Epithelial cell of esophagus (primary cell): ENCODE measurements around the gene POC1A.

Source experiments
- DNase-seq: peaks from one replicate; pipeline ENCODE4 v3.0.0; 2010; ENCODE audit warnings: low read depth
- H3K4me3 ChIP-seq: 2 replicates; pipeline ENCODE4 v1.5.1; 2011; ENCODE audit warnings: mild to moderate bottlenecking, low read length, control low read depth
- CTCF ChIP-seq: IDR thresholded peaks from 2 replicates; pipeline ENCODE4 v1.5.1; 2011; ENCODE audit warnings: low read depth, mild to moderate bottlenecking, low read length, control low read depth, inconsistent platforms; ENCODE audit not compliant: insufficient read depth; ENCODE audit errors: missing control alignments

Gene POC1A

GRCh38 chr3:52140769-52141168 lies 13.5 kb downstream of the POC1A start:
- TF ChIP-seq CTCF: no peak
- no peak for DNase-seq
- no peak overlapping the region for H3K4me3 ChIP-seq

- H3K4me3 ChIP-seq: no peak overlapping the region
- no peak for TF ChIP-seq CTCF
- DNase-seq: no peak
These were observed 14.2 kb downstream of the POC1A start for GRCh38 chr3:52140000-52140399.

DNA sequence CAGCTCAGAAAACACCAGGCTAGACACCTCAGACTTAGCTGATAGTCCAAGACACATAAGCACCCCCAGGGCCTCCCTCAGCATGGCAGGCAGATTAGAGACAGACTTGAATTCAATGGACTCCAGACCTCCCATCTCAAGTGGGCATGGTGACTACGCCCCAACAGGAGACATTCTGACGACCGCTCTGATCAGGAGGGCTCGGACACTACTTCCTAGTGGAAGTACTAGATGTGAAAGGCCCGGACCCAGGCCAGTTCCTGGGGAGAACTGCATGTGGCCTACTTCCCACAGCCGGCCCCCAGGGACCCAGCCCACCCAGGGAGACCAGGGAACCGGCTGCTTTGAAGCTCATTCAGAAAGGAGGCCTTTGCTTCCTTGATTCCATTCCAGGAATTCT lies 16.9 kb downstream of the POC1A start:
- H3K4me3 ChIP-seq: no peak overlapping the region
- no peak for DNase-seq
- TF ChIP-seq CTCF: no peak

- no peak for DNase-seq
- TF ChIP-seq CTCF: no peak
These were observed 17.7 kb downstream of the POC1A start for GRCh38 chr3:52136513-52136912.

GRCh38 chr3:52135332-52135731 lies 18.9 kb downstream of the POC1A start:
- H3K4me3 ChIP-seq: no peak overlapping the region
- TF ChIP-seq CTCF: no peak
- DNase-seq: no peak

More at GRCh38 chr3:52136513-52136912, 17.7 kb downstream of the POC1A start:
- no peak overlapping the region for H3K4me3 ChIP-seq

DNA sequence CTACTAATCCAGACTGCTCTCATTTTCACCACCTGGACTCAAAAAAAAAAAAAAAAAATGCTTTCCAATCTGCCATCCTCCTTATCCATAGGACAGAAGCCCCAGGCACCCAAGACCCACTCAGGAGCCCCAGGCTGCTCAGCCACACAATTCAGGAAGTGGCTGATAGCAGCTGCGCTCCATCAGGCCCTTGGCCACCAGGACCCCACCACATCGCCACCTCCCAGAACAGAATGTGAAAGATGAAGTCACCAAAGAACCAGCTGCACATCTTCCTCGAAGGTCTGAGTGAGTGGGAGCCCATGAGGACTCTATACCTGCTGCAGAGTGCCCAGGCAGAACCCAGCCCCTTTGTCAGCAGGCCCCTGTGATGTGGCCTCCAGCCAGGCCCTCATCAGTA lies 19.5 kb downstream of the POC1A start:
- no peak for DNase-seq
- TF ChIP-seq CTCF: no peak
- no peak overlapping the region for H3K4me3 ChIP-seq

DNA sequence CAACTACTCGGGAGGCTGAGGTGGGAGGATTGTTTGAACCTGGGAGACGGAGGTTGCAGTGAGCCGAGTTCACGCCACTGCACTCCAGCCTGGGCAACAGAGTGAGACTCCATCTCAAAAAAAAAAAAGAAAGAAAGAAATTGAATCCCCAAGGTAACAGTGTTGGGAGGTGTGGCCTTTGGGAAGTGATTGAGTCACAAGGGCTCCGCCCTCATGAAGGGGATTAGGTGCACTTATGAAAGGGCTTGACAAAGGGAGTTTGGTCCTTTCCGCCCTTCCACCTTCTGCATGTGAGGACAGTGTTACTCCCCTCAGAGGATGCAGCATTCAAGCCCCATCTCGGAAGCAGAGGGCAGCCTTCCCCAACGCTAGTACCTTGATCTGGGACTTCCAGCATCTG lies 21.3 kb downstream of the POC1A start:
- TF ChIP-seq CTCF: no peak
- H3K4me3 ChIP-seq: no peak overlapping the region
- DNase-seq: peak; percentile 30
